Uterus (tissue), 4 donors: ENCODE data around the gene RUFY3. TPM values are rescaled to one million over a fixed set of nuclear protein-coding genes. Genes with fewer than 3 reads are reported as not detected.
"Not testable (repeated sequence)": the region's sequence is repeated elsewhere in the genome, so short reads cannot be mapped to it uniquely, and the experiment has no call there.

Experiments used
- DNase-seq, 2 donors: peaks; one replicate each; pipeline ENCODE4 v3.0.0-alpha.2; 2019 to 2020
- H3K27ac ChIP-seq, 2 donors: fragments of 200-600 bp; sonication (generic); 1 replicate in 1 of 2; 2 replicates in 1 of 2; pipeline ENCODE4 v1.5.1; 2016 to 2018
- H3K27me3 ChIP-seq, 2 donors: fragments of 200-600 bp; sonication (generic); one replicate each; pipeline ENCODE4 v1.5.1; 2018 to 2019; ENCODE audit warnings: control low read depth in 1 of 2
- H3K36me3 ChIP-seq, 2 donors: fragments of 200-600 bp; sonication (generic); one replicate each; pipeline ENCODE4 v1.5.1; 2019; ENCODE audit warnings: control low read depth in 1 of 2
- H3K4me1 ChIP-seq, 2 donors: fragments of 200-600 bp; sonication (generic); one replicate each; pipeline ENCODE4 v1.5.1; 2018 to 2019; ENCODE audit warnings: control low read depth in 1 of 2
- H3K4me3 ChIP-seq, 2 donors: fragments of 200-600 bp; sonication (generic); 1 replicate in 1 of 2; 2 replicates in 1 of 2; pipeline ENCODE4 v1.5.1; 2018 to 2019; ENCODE audit warnings: mild to moderate bottlenecking in 1 of 2
- H3K9me3 ChIP-seq, 2 donors: fragments of 200-600 bp; sonication (generic); one replicate each; pipeline ENCODE4 v1.5.1; 2019; ENCODE audit warnings: control low read depth in 1 of 2
- CTCF ChIP-seq, 4 experiments: fragments of 200-600 bp in 2 of 4; fragments of 450-650 bp in 2 of 4; sonication (generic) in 2 of 4; IDR thresholded peaks; one replicate each; pipeline ENCODE4 v1.5.1; 2016 to 2019; ENCODE audit warnings: antibody characterized with exemption in 4 of 4, mild to moderate bottlenecking in 2 of 4, moderate library complexity in 1 of 4
- POLR2A ChIP-seq, 2 donors: fragments of 450-650 bp; IDR thresholded peaks; one replicate each; pipeline ENCODE4 v1.6.1; 2016; ENCODE audit warnings: antibody characterized with exemption in 2 of 2, mild to moderate bottlenecking in 1 of 2, moderate library complexity in 1 of 2
- intact Hi-C: fragments of 100-400 bp; cut with DNase I; formaldehyde crosslinking; loops from one replicate; pipeline ENCODE4 v1.15.1; 2023; ENCODE audit warnings: low total_unique reads
- total RNA-seq, 4 donors: library from RNA; depleted of rRNA in 3 of 4; stranded (reverse); fragments of >200 nt in 3 of 4; gene quantifications; one replicate each; pipeline versions ENCODE4 v1.1.0 to v1.2.4, GENCODE V29; 2014 to 2023
- donor health status: DM: yes; HTN: yes; CAD: no.

The RUFY3 gene
- total RNA-seq, 4 donors from 2014 or later: 25.4 to 137 (median 75.9) TPM

GRCh38 chr4:70688795-70689231, 33.0 kb upstream of the RUFY3 start:
- Histone ChIP-seq H3K9me3 (no peaks in the 10 kb centered on the region), H3K4me1 (peaks cover 0 to 12% of the 10 kb centered on the region in 2 donors), H3K27ac (peak overlapping the region; percentile 95 to 98), H3K4me3 (peak overlapping the region; percentile 61 to 99), H3K27me3 (no peaks in the 10 kb centered on the region), H3K36me3 (no peaks in the 10 kb centered on the region)
- intact Hi-C loops: no loop called here
- TF ChIP-seq CTCF (IDR thresholded peaks at IDR 0.05) (no peak), POLR2A (IDR thresholded peaks at IDR 0.05) (no peak)
- no peak for DNase-seq

- H3K27me3 ChIP-seq: no peaks in the 10 kb centered on the region
- intact Hi-C loops: no loop called here
- H3K27ac ChIP-seq: no peak overlapping the region
- no peaks in the 10 kb centered on the region for H3K9me3 ChIP-seq
- no peak overlapping the region for H3K4me3 ChIP-seq
- H3K36me3 ChIP-seq: no peaks in the 10 kb centered on the region
- DNase-seq: no peak
- TF ChIP-seq CTCF (IDR thresholded peaks at IDR 0.05): no peak
- TF ChIP-seq POLR2A (IDR thresholded peaks at IDR 0.05): no peak
- peaks cover 0 to 12% of the 10 kb centered on the region in 2 donors for H3K4me1 ChIP-seq
These were observed 30.1 kb upstream of the RUFY3 start for GRCh38 chr4:70691661-70692060.

- H3K36me3 ChIP-seq, H3K4me1 ChIP-seq, H3K27ac ChIP-seq, intact Hi-C loops, H3K27me3 ChIP-seq, H3K9me3 ChIP-seq, H3K4me3 ChIP-seq, DNase-seq: not testable (repeated sequence)
These were observed 27.1 kb upstream of the RUFY3 start for GRCh38 chr4:70694633-70695032.

GRCh38 chr4:70698435-70698834, 23.3 kb upstream of the RUFY3 start:
- DNase-seq, H3K4me1 ChIP-seq, H3K27ac ChIP-seq, intact Hi-C loops, H3K9me3 ChIP-seq, H3K4me3 ChIP-seq, H3K36me3 ChIP-seq, H3K27me3 ChIP-seq: not testable (repeated sequence)

- Histone ChIP-seq H3K36me3 (no peaks in the 10 kb centered on the region), H3K4me3 (no peak overlapping the region), H3K27me3 (no peaks in the 10 kb centered on the region), H3K9me3 (no peaks in the 10 kb centered on the region), H3K4me1 (no peaks in the 10 kb centered on the region), H3K27ac (no peak overlapping the region)
- intact Hi-C loops: no loop called here
- TF ChIP-seq POLR2A (IDR thresholded peaks at IDR 0.05) (no peak), CTCF (IDR thresholded peaks at IDR 0.05) (no peak)
- no peak for DNase-seq
These were observed 21.1 kb upstream of the RUFY3 start for GRCh38 chr4:70700712-70701111.

- H3K4me1 ChIP-seq: peaks cover 0 to under 1% of the 10 kb centered on the region in 2 donors
- H3K36me3 ChIP-seq: no peaks in the 10 kb centered on the region
- H3K9me3 ChIP-seq: no peaks in the 10 kb centered on the region
- TF ChIP-seq POLR2A (IDR thresholded peaks at IDR 0.05): no peak
- no peak for TF ChIP-seq CTCF (IDR thresholded peaks at IDR 0.05)
- no peak for DNase-seq
- H3K27ac ChIP-seq: no peak overlapping the region
- no peaks in the 10 kb centered on the region for H3K27me3 ChIP-seq
- no peak overlapping the region for H3K4me3 ChIP-seq
- intact Hi-C loops: no loop called here
These were observed 20.5 kb upstream of the RUFY3 start for GRCh38 chr4:70701271-70701670.

- intact Hi-C loops, H3K4me3 ChIP-seq, DNase-seq, H3K36me3 ChIP-seq, H3K9me3 ChIP-seq, H3K27me3 ChIP-seq, H3K4me1 ChIP-seq: not testable (repeated sequence)
- H3K27ac ChIP-seq: peak overlapping the region in 1 of 2 donors; percentile 99
These were observed 19.2 kb upstream of the RUFY3 start for GRCh38 chr4:70702592-70702991.
